ENCODE data around the gene ADAMTS12.

GRCh38 chr5:33482335-33482734 is 409.5 kb downstream of the ADAMTS12 start:
- TF ChIP-seq TAF1 (IDR thresholded peaks at IDR 0.05; ENCODE audit: low read depth), result no peak
- TF ChIP-seq CTCF (IDR thresholded peaks at IDR 0.05; ENCODE audit: poor library complexity, severe bottlenecking), result no peak
- peak; percentile 36 for TF ChIP-seq POLR2AphosphoS5 (IDR thresholded peaks at IDR 0.05)
- no peak for TF ChIP-seq SMC3 (conservative IDR thresholded peaks at IDR 0.05; ENCODE audit: poor library complexity)
- no peak for TF ChIP-seq RAD21 (conservative IDR thresholded peaks at IDR 0.05)
- TF ChIP-seq EP300 (conservative IDR thresholded peaks at IDR 0.05; ENCODE audit: poor library complexity, severe bottlenecking), result no peak
- TF ChIP-seq MXI1 (conservative IDR thresholded peaks at IDR 0.05; ENCODE audit: poor library complexity, severe bottlenecking), result no peak
- peak; percentile 35 for TF ChIP-seq REST (IDR thresholded peaks at IDR 0.05; ENCODE audit: borderline replicate concordance)
- no peak for TF ChIP-seq EZH2 (IDR thresholded peaks at IDR 0.05; ENCODE audit: borderline replicate concordance, insufficient read depth, low read length, poor library complexity, severe bottlenecking)

Measured in neural cell (in vitro differentiated cells).